ENCODE data around the gene LSM4.
A peak's percentile ranks its signal among the peaks of the same experiment; 100 is the strongest.

LSM4 gene

DNA sequence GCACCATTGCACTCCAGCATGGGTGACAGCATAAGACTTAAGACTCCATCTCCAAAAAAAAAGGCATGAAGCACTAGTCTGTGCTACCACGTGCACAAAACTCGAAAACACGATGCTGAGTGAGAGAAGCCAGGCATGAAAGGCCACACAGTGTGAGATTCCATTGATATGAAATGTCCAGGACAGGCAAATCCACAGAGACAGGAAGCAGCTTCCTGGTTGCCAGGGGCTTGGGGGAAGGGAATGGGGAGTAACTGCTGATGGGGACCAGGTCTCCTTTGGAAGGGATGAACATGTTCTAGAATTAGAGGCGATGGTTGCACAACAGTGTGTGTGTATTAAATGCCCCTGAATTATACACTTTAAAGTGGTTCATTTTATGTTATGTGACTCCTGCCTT lies 25.6 kb downstream of the LSM4 start:
- DNase-seq (ENCODE audit: insufficient read length) (no peak), FAIRE-seq (no peak)
- TF ChIP-seq TAF1 (IDR thresholded peaks at IDR 0.05; ENCODE audit: borderline replicate concordance, low read depth, low read length), result no peak
- no peak for TF ChIP-seq POLR2AphosphoS5 (IDR thresholded peaks at IDR 0.05; ENCODE audit: low read depth, low read length)
- no peak for TF ChIP-seq POLR2A (IDR thresholded peaks at IDR 0.05; ENCODE audit: low read depth, low read length)

DNA sequence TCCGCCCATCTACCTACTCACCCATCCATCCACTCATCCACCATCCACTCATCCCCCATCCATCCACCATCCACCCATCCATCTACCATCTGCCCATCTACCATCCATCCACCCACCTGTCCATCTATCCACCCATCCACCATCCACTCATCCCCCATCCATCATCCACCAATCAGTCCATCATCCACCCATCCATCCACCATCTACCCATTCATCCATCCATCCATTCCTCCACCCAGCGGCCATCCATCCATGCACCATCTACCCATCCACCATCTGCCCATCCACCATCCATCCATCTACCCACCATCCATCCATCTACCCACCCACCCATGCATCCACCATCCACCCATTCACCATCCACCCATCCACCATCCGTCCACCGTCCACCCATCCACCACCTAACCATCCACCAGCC lies 27.8 kb downstream of the LSM4 start:
- no peak for FAIRE-seq

DNA sequence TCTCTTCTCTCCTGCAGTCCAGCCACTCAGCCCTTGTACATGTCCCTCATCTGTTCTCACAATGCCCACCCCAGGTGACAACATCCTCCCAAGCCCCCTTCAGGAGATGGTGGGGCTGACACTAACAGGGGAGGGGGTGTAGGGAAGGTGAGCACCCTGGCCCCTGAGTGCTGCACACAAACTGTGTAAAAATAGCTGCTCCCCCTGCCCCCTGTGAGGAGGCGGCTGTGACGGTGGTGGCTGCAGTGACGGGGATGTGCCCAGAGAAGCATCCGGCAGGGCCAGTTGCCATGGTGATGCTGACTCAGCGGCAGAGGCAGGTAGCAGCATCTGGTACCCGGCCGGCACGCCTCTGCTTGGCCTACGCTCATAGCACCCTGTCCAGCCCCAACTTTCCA lies 28.4 kb downstream of the LSM4 start:
- FAIRE-seq (peak; percentile 46), DNase-seq (ENCODE audit: insufficient read length) (no peak)
- TF ChIP-seq TAF1 (IDR thresholded peaks at IDR 0.05; ENCODE audit: borderline replicate concordance, low read depth, low read length) (no peak), POLR2AphosphoS5 (IDR thresholded peaks at IDR 0.05; ENCODE audit: low read depth, low read length) (no peak), POLR2A (IDR thresholded peaks at IDR 0.05; ENCODE audit: low read depth, low read length) (no peak)

More for the DNA sequence above, 27.8 kb downstream of the LSM4 start:
- no peak for DNase-seq (ENCODE audit: insufficient read length)
- TF ChIP-seq POLR2A (IDR thresholded peaks at IDR 0.05; ENCODE audit: low read depth, low read length) (no peak), POLR2AphosphoS5 (IDR thresholded peaks at IDR 0.05; ENCODE audit: low read depth, low read length) (no peak), TAF1 (IDR thresholded peaks at IDR 0.05; ENCODE audit: borderline replicate concordance, low read depth, low read length) (no peak)

DNA sequence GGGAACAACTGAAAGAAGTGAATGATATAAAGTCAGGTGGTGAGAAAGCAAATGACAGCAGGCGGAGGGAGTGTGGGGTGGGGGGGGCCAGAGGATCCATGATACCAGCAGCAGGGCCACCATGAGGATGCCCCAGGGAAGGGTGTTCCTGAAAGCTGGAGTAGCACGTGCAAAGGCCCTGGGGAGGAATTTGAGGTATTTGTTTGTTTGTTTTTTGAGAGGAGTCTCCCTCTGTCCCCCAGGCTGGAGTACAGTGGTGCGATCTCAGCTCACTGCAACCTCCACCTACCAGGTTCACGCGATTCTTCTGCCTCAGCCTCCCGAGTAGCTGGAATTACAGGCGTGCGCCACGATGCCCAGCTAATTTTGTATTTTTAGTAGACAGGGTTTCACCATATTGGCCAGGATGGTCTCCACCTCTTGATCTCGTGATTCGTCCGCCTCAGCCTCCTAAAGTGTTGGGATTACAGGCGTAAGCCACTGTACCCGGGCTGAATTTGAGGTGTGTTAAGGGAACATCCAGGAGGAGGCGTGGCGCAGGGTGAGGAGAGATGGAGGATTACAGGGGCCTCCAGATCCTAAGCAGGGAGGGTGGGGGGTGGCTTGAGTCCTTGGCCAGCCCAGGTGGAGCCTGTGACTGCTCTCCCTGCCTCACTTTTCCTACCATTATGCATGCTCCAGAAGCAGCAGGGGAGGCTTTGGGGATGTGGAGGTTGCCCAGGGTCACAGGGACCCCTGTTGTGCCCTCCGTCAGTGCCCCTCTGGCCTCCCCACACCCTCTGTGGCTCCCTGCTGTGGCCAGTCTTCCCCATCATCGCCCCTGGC lies 29.0 kb downstream of the LSM4 start:
- TF ChIP-seq TAF1 (IDR thresholded peaks at IDR 0.05; ENCODE audit: borderline replicate concordance, low read depth, low read length), result no peak
- TF ChIP-seq POLR2A (IDR thresholded peaks at IDR 0.05; ENCODE audit: low read depth, low read length), result no peak
- no peak for TF ChIP-seq POLR2AphosphoS5 (IDR thresholded peaks at IDR 0.05; ENCODE audit: low read depth, low read length)
- no peak for FAIRE-seq
- DNase-seq (ENCODE audit: insufficient read length), result no peak

DNA sequence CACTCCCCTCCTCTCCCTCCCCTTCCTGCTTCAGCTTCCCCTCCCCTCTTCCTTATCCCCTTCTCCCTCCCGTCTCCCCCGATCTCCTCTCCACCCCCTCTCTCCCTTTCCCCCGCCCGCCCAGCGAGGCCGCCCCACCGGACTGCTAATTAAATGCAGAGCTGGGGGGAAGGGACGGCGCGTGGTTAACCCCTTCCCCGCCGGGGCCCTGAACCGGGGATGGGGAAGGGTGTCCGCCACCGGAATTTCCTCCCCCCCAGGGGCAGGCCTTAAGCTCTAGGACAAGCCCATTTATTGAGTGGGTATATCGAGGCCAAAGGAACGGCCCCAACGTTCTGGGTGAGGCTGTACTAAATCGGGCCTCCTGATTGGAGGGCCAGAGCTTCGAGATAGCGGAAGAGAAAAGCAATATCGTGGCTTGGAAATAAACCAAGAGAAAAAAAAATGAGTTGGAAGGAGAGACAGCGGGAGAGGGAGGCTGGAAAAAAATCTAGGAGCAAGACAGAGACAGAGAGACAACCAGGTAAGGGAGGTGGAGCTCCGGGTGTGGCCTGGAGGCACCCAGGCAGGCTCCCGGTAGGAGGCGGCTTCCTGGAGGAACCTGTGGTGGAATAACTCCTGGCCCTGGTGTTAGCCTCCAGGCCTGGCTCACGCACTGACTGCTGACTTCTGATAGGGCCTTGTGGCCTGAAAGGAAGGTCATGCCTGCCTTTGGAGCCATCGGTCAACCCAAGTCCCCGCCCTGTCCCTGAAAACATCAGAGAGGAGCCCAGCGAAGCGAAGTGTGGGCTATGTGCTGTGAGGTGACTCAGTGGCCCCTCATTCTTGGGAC lies 29.9 kb downstream of the LSM4 start:
- no peak for FAIRE-seq
- no peak for DNase-seq (ENCODE audit: insufficient read length)
- TF ChIP-seq POLR2A (IDR thresholded peaks at IDR 0.05; ENCODE audit: low read depth, low read length) (no peak), TAF1 (IDR thresholded peaks at IDR 0.05; ENCODE audit: borderline replicate concordance, low read depth, low read length) (no peak; the same call in 1 of the 2 replicates), POLR2AphosphoS5 (IDR thresholded peaks at IDR 0.05; ENCODE audit: low read depth, low read length) (no peak)

DNA sequence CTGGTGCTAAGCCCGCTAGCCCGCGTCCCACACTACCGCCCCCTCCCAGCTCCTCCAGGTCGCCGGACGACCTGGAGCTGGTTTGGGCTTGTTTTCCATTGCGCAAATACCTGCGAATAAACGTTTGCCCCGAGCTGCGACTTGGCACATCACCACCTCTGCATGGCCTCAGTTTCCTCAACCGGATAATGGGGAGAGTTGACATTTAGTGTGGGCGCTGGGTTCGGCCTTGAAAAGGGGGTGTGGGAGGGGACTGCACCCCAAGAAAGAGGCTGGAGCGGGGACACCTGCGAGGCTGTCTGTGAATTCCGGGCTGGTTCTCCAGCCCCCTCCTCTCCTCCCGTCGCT lies 30.4 kb downstream of the LSM4 start:
- FAIRE-seq, result peak; percentile 66
- DNase-seq (ENCODE audit: insufficient read length), result no peak
- no peak for TF ChIP-seq TAF1 (IDR thresholded peaks at IDR 0.05; ENCODE audit: borderline replicate concordance, low read depth, low read length)
- no peak for TF ChIP-seq POLR2A (IDR thresholded peaks at IDR 0.05; ENCODE audit: low read depth, low read length)
- TF ChIP-seq POLR2AphosphoS5 (IDR thresholded peaks at IDR 0.05; ENCODE audit: low read depth, low read length), result 0 out of 2 replicates have a peak, but pooled peaks have one; percentile 2

DNA sequence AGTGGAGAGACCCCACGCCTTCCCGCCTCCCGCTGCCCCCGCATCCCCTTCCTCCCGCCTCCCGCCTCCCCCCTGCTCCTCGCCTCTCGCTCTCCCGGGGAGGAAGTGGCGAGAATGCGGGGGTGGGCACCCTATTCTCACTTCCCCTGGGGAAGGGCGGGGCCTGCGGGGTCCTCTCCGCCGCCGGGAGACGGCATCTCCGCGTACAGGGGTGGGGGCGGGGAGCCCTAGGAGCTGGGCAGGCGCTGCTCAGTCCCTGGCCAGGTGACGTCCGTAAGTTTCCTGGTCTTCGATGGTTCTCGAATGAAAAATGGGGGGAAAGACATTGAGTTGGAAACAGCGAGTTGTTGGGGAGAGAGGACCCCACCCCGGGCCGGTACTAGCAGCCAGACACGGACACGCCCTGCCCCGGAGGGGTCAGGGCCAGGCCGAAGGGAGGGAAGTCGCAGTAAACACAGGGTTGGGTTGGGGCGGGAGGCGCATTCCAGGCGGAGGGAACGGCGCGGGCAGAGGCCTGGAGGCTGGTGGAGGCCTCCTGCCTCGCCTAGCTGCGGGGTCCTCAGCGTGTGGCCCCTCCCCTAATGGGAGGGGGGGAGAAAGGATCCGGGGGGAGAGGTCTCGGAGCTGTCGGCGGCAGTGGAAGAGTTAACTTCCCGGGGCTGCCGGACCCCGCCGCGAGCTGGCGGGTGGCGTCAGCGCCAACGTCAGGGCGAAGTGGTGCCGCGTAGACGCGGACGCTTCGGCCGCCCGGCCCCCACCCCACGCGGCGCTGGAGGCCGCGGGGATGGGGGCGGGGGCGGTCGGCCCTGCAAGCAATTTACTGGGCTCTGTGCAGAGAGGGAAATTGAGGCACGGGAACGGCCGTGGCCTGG lies 31.1 kb downstream of the LSM4 start:
- TF ChIP-seq TAF1 (IDR thresholded peaks at IDR 0.05; ENCODE audit: borderline replicate concordance, low read depth, low read length), result 0 out of 2 replicates have a peak, but pooled peaks have one; percentile 57
- peak; percentile 56 for TF ChIP-seq POLR2AphosphoS5 (IDR thresholded peaks at IDR 0.05; ENCODE audit: low read depth, low read length)
- TF ChIP-seq POLR2A (IDR thresholded peaks at IDR 0.05; ENCODE audit: low read depth, low read length), result peak; percentile 63; the same call in 1 of the 2 replicates
- DNase-seq (ENCODE audit: insufficient read length), result peak; percentile 91
- FAIRE-seq, result peak; percentile 96

DNA sequence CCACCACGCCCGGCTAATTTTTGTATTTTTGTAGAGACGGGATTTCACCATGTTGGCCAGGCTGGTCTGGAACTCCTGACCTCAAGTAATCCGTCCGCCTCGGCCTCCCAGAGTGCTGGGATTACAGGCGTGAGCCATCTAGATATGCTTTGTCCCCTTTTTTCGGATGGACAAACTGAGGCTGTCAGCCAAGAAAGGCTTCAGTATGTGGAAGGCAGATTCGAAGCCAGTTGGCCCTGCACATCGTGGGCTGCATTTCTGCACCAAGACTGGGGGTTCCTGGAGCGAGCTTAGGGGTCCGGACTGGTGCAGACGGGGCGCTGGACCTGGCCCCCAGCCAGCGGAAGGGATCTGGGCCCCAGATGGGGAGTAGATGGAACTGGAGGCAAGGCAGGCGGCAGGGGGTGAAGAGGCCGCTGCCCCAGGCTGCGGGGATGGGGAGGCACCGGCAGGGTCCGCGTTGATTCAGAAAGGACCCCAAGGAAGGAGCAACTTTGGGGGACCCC lies 31.8 kb downstream of the LSM4 start:
- FAIRE-seq (no peak), DNase-seq (ENCODE audit: insufficient read length) (no peak)
- TF ChIP-seq POLR2AphosphoS5 (IDR thresholded peaks at IDR 0.05; ENCODE audit: low read depth, low read length) (no peak), POLR2A (IDR thresholded peaks at IDR 0.05; ENCODE audit: low read depth, low read length) (no peak; the same call in 1 of the 2 replicates), TAF1 (IDR thresholded peaks at IDR 0.05; ENCODE audit: borderline replicate concordance, low read depth, low read length) (no peak)

DNA sequence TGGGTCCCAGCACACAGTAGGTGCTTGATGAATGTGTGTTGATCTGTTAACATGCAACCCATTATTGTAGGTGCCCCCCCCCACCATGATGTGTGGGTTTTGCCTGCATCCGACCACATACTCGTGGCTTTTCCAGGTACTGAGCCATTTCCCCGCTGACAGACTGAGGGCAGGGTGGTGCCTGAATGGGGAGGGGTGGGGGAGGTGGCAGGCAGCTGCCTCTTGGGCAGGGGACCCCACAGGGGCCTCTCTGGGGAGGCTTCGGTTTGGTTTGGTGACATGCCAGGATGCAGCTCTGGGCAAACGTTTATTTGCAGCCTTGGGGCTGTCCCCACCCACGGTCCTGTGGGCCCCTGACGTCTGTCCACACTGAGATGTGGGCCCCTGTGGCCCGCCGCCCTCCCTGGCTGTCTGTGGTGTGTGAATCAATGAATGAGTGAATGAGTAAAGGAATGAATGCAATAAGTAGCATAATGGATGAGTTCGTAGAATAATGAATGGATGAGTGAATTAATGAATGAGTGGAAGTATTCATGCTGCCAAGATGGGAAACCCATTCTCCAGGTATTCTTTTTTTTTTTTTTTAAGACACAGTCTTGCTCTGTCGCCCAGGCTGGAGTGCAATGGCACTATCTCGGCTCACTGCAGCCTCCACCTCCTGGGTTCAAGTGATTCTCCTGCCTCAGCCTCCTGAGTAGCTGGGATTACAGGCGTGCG lies 32.4 kb downstream of the LSM4 start:
- TF ChIP-seq POLR2A (IDR thresholded peaks at IDR 0.05; ENCODE audit: low read depth, low read length) (no peak; the same call in 1 of the 2 replicates), POLR2AphosphoS5 (IDR thresholded peaks at IDR 0.05; ENCODE audit: low read depth, low read length) (no peak), TAF1 (IDR thresholded peaks at IDR 0.05; ENCODE audit: borderline replicate concordance, low read depth, low read length) (no peak)
- FAIRE-seq (peak; percentile 58), DNase-seq (ENCODE audit: insufficient read length) (peak; percentile 57)

Measured in GM12892 (cell line).